Natural killer cell (primary cell): ENCODE results near the gene PEX11G. TPM values are rescaled to one million over a fixed set of nuclear protein-coding genes. Genes with fewer than 3 reads are reported as not detected.

Source experiments
- total RNA-seq, 4 donors: library from RNA; stranded (reverse); fragments of 120-200 nt in 1 of 4; gene quantifications; one replicate each; pipeline versions ENCODE4 v1.2.3 to v1.2.4, GENCODE V29; 2013 to 2022

PEX11G gene
- total RNA-seq, 3 donors from 2014 or later (not counting 1 experiment from before 2014, with no cell fraction given) = 0.33 to 1.5 TPM; not detected in 1

Other genes with a start within 250 kb of the PEX11G start
- gene INSR, start 194.6 kb downstream of the PEX11G start, total RNA-seq = 1 to 10 TPM in 2 of 3 donors, under 1 TPM in 1; 0.50 to 4.9 (median 2.0) TPM
- 10 to 100 TPM; 53.6 to 61.5 (median 54.1) TPM for gene ARHGEF18, start 140.1 kb downstream of the PEX11G start, total RNA-seq
- 10 to 100 TPM in 2 of 3 donors, 1 to 10 TPM in 1; 9.8 to 11.6 (median 10.9) TPM for gene ZNF358, start 27.1 kb upstream of the PEX11G start, total RNA-seq
- 10 to 100 TPM; 22.9 to 37.6 (median 27.8) TPM for gene MCOLN1, start 33.6 kb upstream of the PEX11G start, total RNA-seq
- gene PNPLA6, start 46.7 kb upstream of the PEX11G start, total RNA-seq = 100 to 1,000 TPM; 118 to 190 (median 125) TPM
- gene CAMSAP3, start 106.8 kb upstream of the PEX11G start, total RNA-seq = under 1 TPM in 2 of 3 donors, not detected in 1; 0.24 to 0.34 TPM
- 10 to 100 TPM; 60.2 to 70.8 (median 67.7) TPM for gene XAB2, start 140.5 kb upstream of the PEX11G start, total RNA-seq
- 100 to 1,000 TPM in 2 of 3 donors, 10 to 100 TPM in 1; 92.0 to 139 (median 106) TPM for gene PET100, start 140.8 kb upstream of the PEX11G start, total RNA-seq
- 1 to 10 TPM; 5.4 to 8.4 (median 7.7) TPM for gene PCP2, start 144.7 kb upstream of the PEX11G start, total RNA-seq
- gene STXBP2, start 148.1 kb upstream of the PEX11G start, total RNA-seq = 100 to 1,000 TPM; 366 to 409 (median 384) TPM
- gene RETN, start 180.0 kb upstream of the PEX11G start, total RNA-seq = 1 to 10 TPM in 1 of 3 donors, not detected in 2; 3.8 TPM
- gene MCEMP1, start 188.1 kb upstream of the PEX11G start, total RNA-seq = 1 to 10 TPM in 2 of 3 donors, under 1 TPM in 1; 0.59 to 4.8 (median 1.8) TPM
- gene TRAPPC5, start 191.8 kb upstream of the PEX11G start, total RNA-seq = 10 to 100 TPM; 53.8 to 58.8 (median 54.2) TPM
- gene FCER2, start 213.1 kb upstream of the PEX11G start, total RNA-seq = 1 to 10 TPM in 2 of 3 donors, under 1 TPM in 1; 0.52 to 1.2 (median 1.0) TPM
- gene CLEC4G, start 243.1 kb upstream of the PEX11G start, total RNA-seq = not detected